GM19463 (cell line): ENCODE results near the gene HNRNPM.
A peak's percentile ranks its signal among the peaks of the same experiment; 100 is the strongest.
"Not testable (repeated sequence)": the region's sequence is repeated elsewhere in the genome, so short reads cannot be mapped to it uniquely, and the experiment has no call there.

Source experiments
- ATAC-seq: cut with Tn5 transposase; IDR thresholded peaks from one replicate; pipeline ENCODE4 v1.9.1; 2021; ENCODE audit warnings: mild to moderate bottlenecking, moderate library complexity; ENCODE audit not compliant: unreplicated experiment

Gene HNRNPM

DNA sequence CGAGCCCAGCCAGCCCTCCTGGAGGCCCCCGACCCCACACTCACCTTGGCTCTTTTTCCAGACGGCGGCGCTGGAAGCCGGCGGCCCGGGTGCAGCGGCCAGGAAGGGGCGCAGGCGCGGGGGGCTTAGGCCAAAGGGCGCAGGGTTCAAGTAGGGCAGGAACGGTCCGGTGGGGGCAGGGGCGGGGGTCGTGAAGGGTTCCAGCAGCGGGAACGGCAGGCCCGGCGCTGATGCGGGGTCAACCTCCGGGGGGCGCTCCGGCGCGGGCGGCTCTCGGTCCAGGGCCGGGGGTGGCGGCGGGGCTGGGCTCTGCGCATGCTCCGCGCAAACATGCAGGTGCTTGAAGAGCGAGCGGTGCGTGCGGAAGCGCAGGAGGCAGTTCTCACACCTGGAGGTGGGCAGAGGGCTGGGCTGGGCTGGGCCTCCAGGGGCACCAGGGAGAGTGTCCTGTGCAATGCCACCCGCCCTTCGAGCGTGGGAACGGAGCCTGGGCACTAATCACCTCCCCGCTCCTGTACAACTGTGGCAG is 66.9 kb downstream of the HNRNPM start:
- no peak for ATAC-seq

DNA sequence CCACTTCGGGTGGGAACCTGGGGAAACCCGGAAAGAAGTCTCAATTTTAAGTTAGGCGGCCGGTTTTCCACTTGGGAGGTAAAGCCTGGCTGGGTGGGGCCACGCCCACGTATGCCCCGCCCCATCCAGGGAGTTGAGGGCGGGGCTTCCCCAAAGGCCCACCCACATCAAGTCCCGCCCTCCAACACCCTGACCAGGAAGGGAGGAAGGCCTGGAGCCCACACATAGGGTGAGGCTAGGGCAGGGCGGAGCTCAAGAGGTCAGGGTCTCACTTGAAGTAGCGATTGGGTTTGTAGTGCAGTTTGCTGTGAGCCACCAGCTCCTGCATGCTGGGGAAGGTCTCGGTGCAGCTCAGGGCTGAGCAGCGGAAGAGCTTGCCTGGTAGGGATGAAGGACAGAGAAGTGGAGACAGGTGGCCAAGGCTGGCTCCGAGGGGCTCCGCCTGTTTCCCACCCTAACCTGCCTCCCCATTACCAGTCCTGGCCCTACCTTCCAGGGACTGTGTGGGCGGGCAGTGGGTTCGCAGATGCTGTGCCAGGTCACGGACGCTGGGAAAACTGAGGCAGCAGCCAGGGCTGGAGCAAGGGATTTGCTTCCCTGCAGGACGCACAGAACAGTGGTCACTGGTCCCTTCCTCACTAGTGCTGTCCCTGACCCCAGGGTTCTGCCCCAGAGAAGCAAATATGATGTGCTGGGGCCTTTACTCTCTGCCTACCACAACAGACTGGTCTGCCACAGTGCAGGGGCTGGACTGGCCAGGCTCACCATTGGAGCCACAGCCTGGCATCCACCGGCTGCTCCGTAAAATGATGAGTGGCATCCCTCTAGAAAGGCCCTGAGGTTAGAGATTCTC is 67.6 kb downstream of the HNRNPM start:
- no peak for ATAC-seq

DNA sequence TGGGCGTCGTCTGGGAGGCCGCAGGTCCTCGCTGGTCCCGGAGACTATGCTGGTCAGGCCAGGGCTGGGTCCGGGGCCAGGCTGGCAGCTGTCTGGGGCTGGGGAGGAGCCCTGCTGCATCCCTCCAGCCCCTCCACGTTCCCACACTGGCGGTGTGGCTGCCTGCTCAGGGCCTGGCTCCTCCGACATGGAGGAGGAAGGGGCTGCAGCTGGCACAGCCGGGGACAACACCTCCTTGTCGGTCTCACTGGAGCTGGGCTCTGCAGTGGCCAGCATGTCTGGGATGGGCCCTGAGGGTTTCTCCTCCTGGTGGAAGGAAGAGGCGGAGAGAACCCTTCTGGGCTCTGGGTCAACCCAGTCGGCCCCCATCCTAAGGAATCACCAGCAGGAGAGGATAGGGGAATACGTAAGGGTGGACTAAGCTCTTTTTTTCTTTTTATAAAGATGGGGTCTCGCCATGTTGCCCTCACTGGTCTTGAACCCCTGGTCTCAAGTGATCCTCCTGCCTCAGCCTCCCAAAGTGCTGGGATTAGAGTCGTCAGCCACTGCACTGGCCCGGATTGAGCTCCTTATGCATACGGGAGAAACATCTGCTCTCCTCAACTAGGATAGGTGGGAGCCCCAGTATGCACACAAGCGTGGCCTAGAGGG is 68.4 kb downstream of the HNRNPM start:
- ATAC-seq: no peak

DNA sequence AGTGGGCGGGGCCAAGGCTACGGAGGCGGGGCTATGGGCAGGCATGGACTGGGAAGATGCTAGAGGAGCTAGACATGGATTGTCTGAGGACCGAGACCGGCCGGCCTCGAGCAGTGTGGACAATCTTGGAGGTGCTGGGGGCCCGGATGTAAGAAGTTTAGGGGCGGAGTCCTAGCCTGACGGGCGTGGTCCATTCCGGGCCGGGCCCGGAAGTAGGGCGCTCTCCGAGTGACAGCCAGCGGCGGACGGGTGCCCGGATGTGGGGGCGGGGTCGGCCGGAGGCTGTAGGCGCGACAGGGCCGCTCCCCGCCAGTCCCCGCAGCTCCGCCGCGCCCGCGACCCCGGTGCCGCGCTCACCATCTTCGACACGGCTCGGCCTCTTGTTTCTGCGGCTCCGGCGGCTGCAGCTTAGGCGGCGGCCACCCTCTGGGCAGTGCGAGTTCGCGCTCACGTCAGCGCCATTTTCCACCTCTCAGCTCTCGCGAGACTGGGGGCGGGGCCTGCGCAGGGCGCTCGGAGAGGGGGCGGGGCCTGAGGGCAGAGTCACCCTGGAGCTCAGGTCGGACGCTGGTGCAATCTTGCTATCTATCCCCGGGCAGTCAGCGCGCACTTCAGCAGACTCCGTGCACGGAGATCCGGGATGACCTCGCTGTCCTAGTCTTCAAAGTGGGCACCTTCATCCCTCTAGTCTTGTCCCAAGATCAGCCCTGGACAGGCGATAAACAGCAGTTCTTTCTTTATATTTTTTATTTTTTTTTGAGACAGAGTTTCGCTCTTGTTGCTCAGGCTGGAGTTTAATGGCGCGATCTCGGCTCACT is 69.1 kb downstream of the HNRNPM start, which contains the start of gene ZNF414:
TSS of gene ZNF414 (minus strand) at position 481 of the 818 bp plus-strand sequence. CDS start at position 360, 121 bp downstream.
- peak; percentile 89 for ATAC-seq

DNA sequence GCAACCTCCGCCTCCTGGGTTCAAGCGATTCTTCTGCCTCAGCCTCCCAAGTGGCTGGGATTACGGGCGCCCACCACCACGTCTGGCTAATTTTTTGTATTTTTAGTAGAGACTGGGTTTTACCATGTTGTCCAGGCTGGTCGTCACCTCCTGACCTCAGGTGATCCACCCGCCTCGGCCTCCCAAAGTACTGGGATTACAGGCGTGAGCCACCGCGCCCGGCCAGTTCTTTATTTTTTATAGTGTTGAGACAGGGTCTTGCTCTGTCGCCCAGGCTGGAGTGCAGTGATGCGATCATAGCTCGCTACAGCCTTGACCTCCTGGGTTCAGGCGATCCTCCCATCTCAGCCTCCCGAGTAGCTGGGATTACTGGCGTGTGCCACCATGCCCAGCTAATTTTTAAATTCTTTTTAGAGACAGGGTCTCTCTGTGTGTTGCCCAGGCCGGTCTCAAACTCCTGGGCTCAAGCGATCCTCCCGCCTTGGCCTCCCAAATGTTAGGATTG is 69.8 kb downstream of the HNRNPM start:
- not testable (repeated sequence) for ATAC-seq

- no peak for ATAC-seq
Observed at GRCh38 chr19:8515317-8515716, 70.5 kb downstream of the HNRNPM start.

DNA sequence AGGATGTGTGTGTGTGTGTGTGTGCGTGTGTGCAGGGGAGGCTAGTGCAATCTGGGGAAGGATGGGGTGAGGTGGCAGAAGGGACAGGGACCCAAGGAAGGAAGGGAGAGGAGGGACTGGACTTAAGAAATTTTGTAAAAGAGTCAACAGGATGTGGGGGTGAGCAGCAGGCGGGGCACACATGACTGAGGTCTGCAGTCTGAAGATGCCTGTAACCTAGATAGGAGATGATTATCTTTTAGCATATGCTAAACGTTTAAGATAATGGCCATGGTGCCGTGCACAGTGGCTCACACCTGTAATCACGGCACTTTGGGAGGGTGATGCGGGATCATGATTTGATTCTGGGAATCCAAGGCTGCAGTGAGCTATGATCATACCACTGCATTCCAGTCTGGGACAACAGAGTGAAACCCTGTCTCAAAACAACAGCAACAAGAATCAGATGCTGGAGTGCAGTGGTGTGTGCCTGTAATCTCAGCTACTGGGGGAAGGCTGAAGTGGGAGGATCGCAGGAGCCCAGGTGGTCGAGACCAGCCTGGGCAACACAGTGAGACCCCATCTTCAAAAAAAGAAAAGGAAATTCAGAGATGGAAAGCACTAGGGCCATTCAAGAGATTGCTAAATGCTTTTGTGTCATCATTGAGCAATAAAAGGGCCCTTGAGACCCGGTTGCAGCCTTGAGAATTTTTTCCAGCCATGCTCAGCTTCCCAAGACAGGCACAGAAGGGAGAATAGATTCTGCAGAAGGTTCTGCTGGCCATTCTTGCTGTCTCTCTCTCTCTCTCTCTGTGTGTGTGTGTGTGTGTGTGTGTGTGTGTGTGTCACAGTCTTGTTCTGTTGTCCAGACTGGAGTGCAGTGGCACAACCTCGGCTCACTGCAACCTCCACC is 73.0 kb downstream of the HNRNPM start:
- ATAC-seq: no peak

GRCh38 chr19:8518536-8518935 is 73.8 kb downstream of the HNRNPM start:
- no peak for ATAC-seq

DNA sequence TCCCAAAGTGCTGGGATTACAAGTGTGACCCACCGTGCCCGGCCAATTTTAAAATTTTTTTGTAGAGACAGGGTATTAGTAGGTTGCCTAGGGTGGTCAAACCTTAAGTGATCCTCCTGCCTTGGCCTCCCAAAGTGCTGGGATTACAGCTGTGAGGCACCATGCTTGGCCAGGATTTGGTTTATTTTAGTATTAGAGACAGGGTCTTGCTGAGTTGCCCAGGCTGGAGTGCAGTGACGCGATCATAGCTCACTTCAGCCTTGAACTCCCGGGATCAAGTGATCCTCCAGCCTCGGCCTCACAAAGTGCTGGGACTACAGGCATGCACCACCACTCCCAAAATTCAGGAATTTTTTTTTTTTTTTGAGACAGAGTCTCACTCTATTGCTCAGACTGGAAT is 74.6 kb downstream of the HNRNPM start:
- no peak for ATAC-seq

DNA sequence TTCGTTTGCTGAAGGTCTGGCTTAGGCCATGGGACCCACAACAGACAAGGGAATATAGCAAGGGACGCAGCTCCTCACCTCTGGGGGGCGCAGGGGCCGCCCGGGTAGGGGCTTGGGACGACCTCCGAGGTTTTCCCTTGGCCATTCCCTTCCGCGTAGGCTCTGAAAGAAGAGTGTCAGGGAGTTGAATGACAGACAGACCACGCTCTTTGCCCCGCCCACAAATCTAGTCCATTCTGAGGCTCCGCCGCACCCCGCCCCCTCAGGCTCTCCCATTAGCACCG is 80.6 kb downstream of the HNRNPM start:
- ATAC-seq: no peak

DNA sequence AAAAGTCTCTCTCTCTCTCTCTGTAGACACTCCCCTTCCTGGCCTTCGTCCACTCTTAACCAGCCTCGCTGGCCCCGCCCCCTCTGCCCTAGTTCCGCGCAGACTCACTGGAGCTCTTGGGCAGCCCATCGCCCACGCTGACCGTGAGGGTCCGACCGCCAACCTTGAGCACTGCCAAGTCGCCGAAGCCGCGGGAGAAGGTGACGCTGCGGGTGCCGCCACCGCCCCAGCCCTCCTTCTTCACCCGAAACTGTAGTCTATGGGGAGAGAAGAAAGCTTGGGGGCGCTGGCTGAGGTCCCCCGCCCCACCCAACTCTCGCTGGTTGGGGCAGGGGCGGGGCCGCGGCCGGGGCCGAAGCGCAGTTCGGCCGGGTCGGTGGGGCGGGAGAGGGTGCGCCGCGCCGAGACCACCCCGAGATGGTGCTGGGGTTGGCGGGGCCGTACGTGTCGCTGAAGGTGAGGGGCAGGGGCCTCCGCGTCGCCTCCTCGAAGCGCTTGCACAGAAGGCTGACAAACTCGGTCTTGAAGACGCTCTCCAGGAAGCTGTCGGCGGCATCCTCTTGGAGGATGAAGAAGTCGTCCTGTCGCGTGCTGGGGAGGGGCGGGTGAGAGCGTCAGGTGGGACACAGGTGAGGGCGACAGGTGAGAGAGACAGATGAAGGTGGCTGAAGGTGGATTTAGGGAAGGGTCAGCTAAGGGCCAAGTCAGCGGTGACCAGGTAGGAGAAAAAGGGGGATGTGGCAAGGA is 81.7 kb downstream of the HNRNPM start:
- ATAC-seq: no peak

DNA sequence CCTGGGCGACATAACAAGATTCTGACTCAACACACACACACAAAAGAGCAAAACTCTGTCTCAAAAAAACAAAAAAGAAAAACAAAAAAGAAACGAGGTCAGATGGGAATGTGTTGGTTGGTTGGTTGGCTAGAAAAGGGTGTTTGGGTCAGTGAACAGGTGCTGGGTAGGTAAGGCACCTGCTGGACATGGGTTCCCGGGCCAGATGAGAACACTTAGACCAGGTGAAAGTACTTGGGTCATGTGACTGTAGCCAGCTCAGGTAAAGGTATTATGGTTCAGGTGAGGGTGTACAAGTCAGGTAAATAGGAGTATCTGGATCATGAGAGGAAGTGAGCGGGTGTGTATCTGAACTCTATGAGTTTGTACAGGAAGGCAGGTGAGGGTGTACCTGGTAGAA is 83.7 kb downstream of the HNRNPM start:
- ATAC-seq: no peak

GRCh38 chr19:8529369-8530006 is 84.7 kb downstream of the HNRNPM start:
- no peak for ATAC-seq

DNA sequence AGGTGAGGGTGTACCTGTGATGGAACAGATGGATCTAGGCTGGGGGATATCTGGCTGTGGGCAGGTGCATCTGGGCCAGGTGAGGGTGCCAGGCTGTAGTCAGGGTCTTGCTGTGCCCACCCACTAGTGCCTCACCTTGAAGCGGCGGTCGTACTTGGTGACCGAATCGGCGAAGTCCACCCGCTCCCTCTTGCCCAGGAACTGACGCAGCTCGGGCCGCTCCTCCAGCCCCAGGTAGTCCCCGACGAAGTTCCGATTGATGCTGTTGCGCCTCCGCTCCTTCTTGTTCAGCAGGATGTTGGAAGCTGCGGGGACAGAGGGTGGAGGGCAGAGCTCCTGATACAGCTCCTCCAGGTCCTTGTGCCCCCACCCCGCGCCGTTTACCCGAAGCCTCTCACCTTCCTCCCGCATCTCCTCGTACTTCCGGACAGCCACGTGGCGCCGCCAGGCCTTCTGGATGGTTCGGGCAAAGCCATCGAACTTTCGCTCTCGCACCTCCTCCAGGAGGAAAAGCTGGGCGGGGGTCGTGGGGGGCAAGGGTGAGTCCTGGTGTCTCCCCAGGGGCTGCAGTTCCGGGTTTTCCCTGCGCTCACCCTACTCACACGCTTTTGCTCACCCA is 85.4 kb downstream of the HNRNPM start:
- no peak for ATAC-seq

GRCh38 chr19:8531470-8531869 is 86.7 kb downstream of the HNRNPM start:
- no peak for ATAC-seq

GRCh38 chr19:8532225-8532624 is 87.5 kb downstream of the HNRNPM start:
- ATAC-seq: no peak

DNA sequence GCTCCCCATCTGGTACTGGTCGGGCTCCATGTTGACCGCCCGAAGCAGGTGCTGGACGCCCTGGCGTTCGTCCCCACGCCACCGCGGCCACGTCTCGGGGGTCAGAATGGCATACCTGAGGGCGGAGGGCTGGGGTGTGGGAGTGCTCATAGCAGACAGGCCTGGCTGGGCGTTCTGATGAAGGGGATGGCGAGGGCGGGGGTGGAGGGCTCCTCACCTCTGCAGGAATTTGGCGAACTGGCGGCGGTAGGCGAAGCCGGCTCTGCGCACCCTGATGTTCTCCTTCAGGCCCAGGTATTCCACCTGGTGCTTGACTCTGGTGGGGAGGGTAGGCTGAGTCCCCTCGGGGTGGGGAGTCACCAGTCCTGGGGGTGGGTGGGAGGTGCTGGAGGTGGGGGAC is 91.5 kb downstream of the HNRNPM start:
- ATAC-seq: no peak

DNA sequence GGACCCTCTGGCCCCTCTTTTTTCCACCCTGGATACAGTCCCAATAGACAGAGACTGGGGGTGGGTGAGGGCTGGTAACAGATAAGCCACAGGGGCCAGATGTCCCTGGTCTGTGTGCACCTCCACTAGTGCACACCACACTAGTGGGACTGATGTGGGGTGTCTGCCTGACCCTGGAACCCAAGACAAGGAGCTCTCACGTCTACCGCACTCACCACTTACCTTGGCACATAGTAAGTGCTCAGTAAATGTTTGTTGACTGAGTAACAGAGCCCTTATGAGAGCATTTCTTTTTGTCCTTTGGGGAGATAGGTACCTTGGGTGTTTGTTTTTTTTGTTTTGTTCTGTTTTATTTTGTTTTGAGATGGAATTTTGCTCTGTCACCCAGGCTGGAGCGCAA is 92.3 kb downstream of the HNRNPM start:
- ATAC-seq: no peak
